Suprapubic skin (tissue), 4 donors: ENCODE data around the gene RAB10. TPM values are rescaled to one million over a fixed set of nuclear protein-coding genes. Genes with fewer than 3 reads are reported as not detected.
"Not testable (repeated sequence)": the region's sequence is repeated elsewhere in the genome, so short reads cannot be mapped to it uniquely, and the experiment has no call there.

Experiments used
- DNase-seq, 2 donors: peaks; one replicate each; pipeline ENCODE4 v3.0.0-alpha.2; 2019; ENCODE audit warnings: low spot score in 2 of 2
- H3K27ac ChIP-seq: fragments of 200-600 bp; sonication (generic); one replicate; pipeline ENCODE4 v1.5.1; 2019
- H3K27me3 ChIP-seq: fragments of 200-600 bp; sonication (generic); one replicate; pipeline ENCODE4 v1.5.1; 2019
- H3K36me3 ChIP-seq: fragments of 200-600 bp; sonication (generic); one replicate; pipeline ENCODE4 v1.5.1; 2019
- H3K4me1 ChIP-seq: fragments of 200-600 bp; sonication (generic); one replicate; pipeline ENCODE4 v1.5.1; 2019
- H3K4me3 ChIP-seq: fragments of 200-600 bp; sonication (generic); one replicate; pipeline ENCODE4 v1.5.1; 2019; ENCODE audit warnings: mild to moderate bottlenecking
- H3K9me3 ChIP-seq: fragments of 200-600 bp; sonication (generic); one replicate; pipeline ENCODE4 v1.5.1; 2019
- EP300 ChIP-seq: sonication (generic); formaldehyde crosslinking; IDR thresholded peaks from one replicate; pipeline ENCODE4 v1.6.1; 2017; ENCODE audit warnings: antibody characterized with exemption
- POLR2A ChIP-seq, 2 donors: fragments of 450-650 bp; IDR thresholded peaks; one replicate each; pipeline ENCODE4 v1.6.1; 2017; ENCODE audit warnings: antibody characterized with exemption in 2 of 2, mild to moderate bottlenecking in 2 of 2, moderate library complexity in 2 of 2
- POLR2AphosphoS5 ChIP-seq, 3 donors: sonication (generic); formaldehyde crosslinking; IDR thresholded peaks; one replicate each; pipeline ENCODE4 v1.6.1; 2017; ENCODE audit warnings: antibody characterized with exemption in 3 of 3
- WGBS: methylation state at CpG from one replicate; pipeline ENCODE4 v1.1.5; 2018; 5-methylcytosine and 5-hydroxymethylcytosine counted together
- total RNA-seq, 4 donors: library from RNA; depleted of rRNA; stranded (reverse); fragments of >200 nt; gene quantifications; one replicate each; pipeline ENCODE4 v1.1.0, GENCODE V29; 2016
- TF ChIP-seq, protein P1 (sequence below), 2 donors: fragments of 200-600 bp in 1 of 2; fragments of 450-650 bp in 1 of 2; sonication (generic) in 1 of 2; IDR thresholded peaks; one replicate each; pipeline ENCODE4 v1.5.1; 2016 to 2019; ENCODE audit warnings: antibody characterized with exemption in 2 of 2, mild to moderate bottlenecking in 1 of 2, moderate library complexity in 1 of 2

RAB10 gene
- total RNA-seq, 4 donors from 2014 or later = 145 to 171 (median 165) TPM

DNA sequence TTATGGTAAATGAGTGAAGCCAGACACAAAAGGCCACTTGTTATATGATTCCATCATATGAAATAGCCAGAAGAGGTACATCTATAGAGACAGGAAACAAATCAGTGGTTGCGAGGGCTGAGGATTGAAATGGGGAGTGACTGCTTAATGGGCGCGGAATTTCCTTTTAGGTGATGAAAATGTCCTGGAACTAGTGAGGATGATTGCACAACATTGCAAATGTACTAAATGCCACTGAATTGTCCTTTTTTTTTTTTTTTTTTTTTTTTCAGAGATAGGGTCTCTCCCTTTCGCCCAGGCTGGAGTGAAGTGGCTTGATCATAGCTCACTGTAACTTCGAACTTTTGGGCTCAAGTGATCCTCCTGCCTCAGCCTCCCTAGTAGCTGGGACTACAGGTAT is 123.7 kb downstream of the RAB10 start:
- Histone ChIP-seq H3K9me3 (no peaks in the 10 kb centered on the region), H3K27ac (no peak overlapping the region), H3K36me3 (no peaks in the 10 kb centered on the region), H3K27me3 (no peaks in the 10 kb centered on the region), H3K4me3 (no peak overlapping the region), H3K4me1 (no peaks in the 10 kb centered on the region)
- TF ChIP-seq POLR2A (IDR thresholded peaks at IDR 0.05) (no peak), POLR2AphosphoS5 (IDR thresholded peaks at IDR 0.05) (no peak), EP300 (no peak)
- TF ChIP-seq, protein P1, sequence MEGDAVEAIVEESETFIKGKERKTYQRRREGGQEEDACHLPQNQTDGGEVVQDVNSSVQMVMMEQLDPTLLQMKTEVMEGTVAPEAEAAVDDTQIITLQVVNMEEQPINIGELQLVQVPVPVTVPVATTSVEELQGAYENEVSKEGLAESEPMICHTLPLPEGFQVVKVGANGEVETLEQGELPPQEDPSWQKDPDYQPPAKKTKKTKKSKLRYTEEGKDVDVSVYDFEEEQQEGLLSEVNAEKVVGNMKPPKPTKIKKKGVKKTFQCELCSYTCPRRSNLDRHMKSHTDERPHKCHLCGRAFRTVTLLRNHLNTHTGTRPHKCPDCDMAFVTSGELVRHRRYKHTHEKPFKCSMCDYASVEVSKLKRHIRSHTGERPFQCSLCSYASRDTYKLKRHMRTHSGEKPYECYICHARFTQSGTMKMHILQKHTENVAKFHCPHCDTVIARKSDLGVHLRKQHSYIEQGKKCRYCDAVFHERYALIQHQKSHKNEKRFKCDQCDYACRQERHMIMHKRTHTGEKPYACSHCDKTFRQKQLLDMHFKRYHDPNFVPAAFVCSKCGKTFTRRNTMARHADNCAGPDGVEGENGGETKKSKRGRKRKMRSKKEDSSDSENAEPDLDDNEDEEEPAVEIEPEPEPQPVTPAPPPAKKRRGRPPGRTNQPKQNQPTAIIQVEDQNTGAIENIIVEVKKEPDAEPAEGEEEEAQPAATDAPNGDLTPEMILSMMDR (IDR thresholded peaks at IDR 0.05) = no peak
- WGBS = 95% methylated on average over 5 of the region's 5 CpGs
- no peak for DNase-seq

- Histone ChIP-seq H3K9me3 (no peaks in the 10 kb centered on the region), H3K27ac (no peak overlapping the region), H3K4me1 (no peaks in the 10 kb centered on the region), H3K36me3 (no peaks in the 10 kb centered on the region), H3K4me3 (no peak overlapping the region), H3K27me3 (no peaks in the 10 kb centered on the region)
- 96% methylated on average over 7 of the region's 7 CpGs for WGBS
- TF ChIP-seq EP300 = no peak
- TF ChIP-seq POLR2AphosphoS5 (IDR thresholded peaks at IDR 0.05) = no peak
- no peak for DNase-seq
Observed at GRCh38 chr2:26161926-26162325, 128.0 kb downstream of the RAB10 start.

- H3K4me3 ChIP-seq = no peak overlapping the region
- no peaks in the 10 kb centered on the region for H3K4me1 ChIP-seq
- TF ChIP-seq EP300 = no peak
- TF ChIP-seq POLR2AphosphoS5 (IDR thresholded peaks at IDR 0.05) = no peak
- no peak for TF ChIP-seq POLR2A (IDR thresholded peaks at IDR 0.05)
- TF ChIP-seq, protein P1 (IDR thresholded peaks at IDR 0.05) = no peak
- no peak overlapping the region for H3K27ac ChIP-seq
- DNase-seq = no peak
- WGBS = 93% methylated on average over 10 of the region's 10 CpGs
- no peaks in the 10 kb centered on the region for H3K27me3 ChIP-seq
- H3K36me3 ChIP-seq = no peaks in the 10 kb centered on the region
- H3K9me3 ChIP-seq = no peaks in the 10 kb centered on the region
Observed at GRCh38 chr2:26162963-26163362, 129.1 kb downstream of the RAB10 start.

- 56% methylated on average over 1 of the region's 1 CpG for WGBS
- H3K4me1 ChIP-seq = no peaks in the 10 kb centered on the region
- TF ChIP-seq, protein P1 (IDR thresholded peaks at IDR 0.05) = no peak
- TF ChIP-seq POLR2AphosphoS5 (IDR thresholded peaks at IDR 0.05) (no peak), POLR2A (IDR thresholded peaks at IDR 0.05) (no peak), EP300 (no peak)
- H3K36me3 ChIP-seq = no peaks in the 10 kb centered on the region
- H3K4me3 ChIP-seq = no peak overlapping the region
- peak in 1 of 2 donors; percentile 7 for DNase-seq
- H3K27me3 ChIP-seq = no peaks in the 10 kb centered on the region
- no peak overlapping the region for H3K27ac ChIP-seq
- no peaks in the 10 kb centered on the region for H3K9me3 ChIP-seq
Observed at GRCh38 chr2:26164231-26164630, 130.3 kb downstream of the RAB10 start.

- no peaks in the 10 kb centered on the region for H3K36me3 ChIP-seq
- no peak overlapping the region for H3K27ac ChIP-seq
- 84% methylated on average over 8 of the region's 8 CpGs for WGBS
- H3K27me3 ChIP-seq = no peaks in the 10 kb centered on the region
- TF ChIP-seq POLR2AphosphoS5 (IDR thresholded peaks at IDR 0.05) (no peak), EP300 (no peak), POLR2A (IDR thresholded peaks at IDR 0.05) (no peak)
- TF ChIP-seq, protein P1 (IDR thresholded peaks at IDR 0.05) = no peak
- H3K9me3 ChIP-seq = no peaks in the 10 kb centered on the region
- H3K4me3 ChIP-seq = no peak overlapping the region
- no peaks in the 10 kb centered on the region for H3K4me1 ChIP-seq
- peak in 1 of 2 donors; percentile 54 for DNase-seq
Observed at GRCh38 chr2:26164641-26165211, 130.8 kb downstream of the RAB10 start.

GRCh38 chr2:26165403-26165802 is 131.5 kb downstream of the RAB10 start:
- no peak overlapping the region for H3K27ac ChIP-seq
- no peak overlapping the region for H3K4me3 ChIP-seq
- no peaks in the 10 kb centered on the region for H3K36me3 ChIP-seq
- H3K9me3 ChIP-seq = no peaks in the 10 kb centered on the region
- DNase-seq = peak in 1 of 2 donors; percentile 7
- 91% methylated on average over 4 of the region's 4 CpGs for WGBS
- H3K27me3 ChIP-seq = no peaks in the 10 kb centered on the region
- H3K4me1 ChIP-seq = no peaks in the 10 kb centered on the region
- TF ChIP-seq EP300 = no peak
- no peak for TF ChIP-seq POLR2AphosphoS5 (IDR thresholded peaks at IDR 0.05)
- TF ChIP-seq POLR2A (IDR thresholded peaks at IDR 0.05) = no peak
- TF ChIP-seq, protein P1 (IDR thresholded peaks at IDR 0.05) = no peak

- H3K4me1 ChIP-seq, H3K27me3 ChIP-seq, H3K4me3 ChIP-seq, H3K9me3 ChIP-seq, H3K27ac ChIP-seq, H3K36me3 ChIP-seq: not testable (repeated sequence)
- WGBS = 92% methylated on average over 6 of the region's 6 CpGs
- peak in 1 of 2 donors; percentile 26 for DNase-seq
Observed at GRCh38 chr2:26166541-26166940, 132.7 kb downstream of the RAB10 start.
